Activated CD4-positive, alpha-beta T cell treated with anti-CD3 and anti-CD28 coated beads, Interleukin-2, amount 50 U/mL, for 4 hours (primary cell): ENCODE results near the gene RAB11FIP3.

Experiments
- DNase-seq, 2 experiments: peaks; one replicate each; pipeline ENCODE4 v3.0.0-alpha.2; 2020

RAB11FIP3 gene

DNA sequence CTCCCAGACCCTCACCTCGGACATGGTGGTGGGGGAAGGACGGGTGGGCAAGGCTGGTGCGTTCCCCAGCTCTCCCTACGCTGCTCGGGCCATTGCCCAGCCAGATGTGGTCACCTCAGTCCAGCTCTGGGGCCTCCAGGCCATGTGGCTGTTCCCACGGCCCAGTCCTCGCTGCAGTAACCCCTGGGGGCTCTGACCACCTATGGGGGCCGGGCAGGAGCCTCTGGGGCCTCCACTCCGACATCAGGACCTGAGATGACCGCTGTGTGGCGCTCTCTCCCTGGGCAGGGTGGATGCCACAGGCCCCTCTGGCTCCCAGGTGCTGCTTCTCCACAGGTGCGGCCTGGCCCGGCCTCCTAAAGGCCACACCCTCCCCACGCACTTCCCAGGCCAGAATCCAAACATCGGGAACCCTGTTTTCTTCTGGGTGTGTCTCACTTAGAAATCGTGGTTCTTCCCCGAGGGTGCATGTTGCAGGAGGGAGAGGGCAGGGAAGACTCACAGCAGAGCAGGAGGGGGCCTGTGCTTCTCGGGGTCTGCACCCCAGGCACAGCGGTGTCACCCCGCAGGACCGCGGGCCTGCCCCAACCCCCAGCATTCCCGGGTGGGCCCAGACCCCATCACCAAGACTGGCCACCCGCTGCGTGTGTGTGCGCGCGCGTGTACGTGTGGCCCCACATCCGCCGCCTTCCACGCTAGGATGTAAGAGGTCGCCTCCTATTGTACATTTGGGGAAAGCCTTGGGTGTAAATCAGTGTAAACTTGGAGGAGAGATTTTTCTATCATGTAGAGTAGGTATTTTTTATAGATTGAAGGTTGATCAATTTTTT is 96.1 kb downstream of the RAB11FIP3 start:
- DNase-seq: no peak

DNA sequence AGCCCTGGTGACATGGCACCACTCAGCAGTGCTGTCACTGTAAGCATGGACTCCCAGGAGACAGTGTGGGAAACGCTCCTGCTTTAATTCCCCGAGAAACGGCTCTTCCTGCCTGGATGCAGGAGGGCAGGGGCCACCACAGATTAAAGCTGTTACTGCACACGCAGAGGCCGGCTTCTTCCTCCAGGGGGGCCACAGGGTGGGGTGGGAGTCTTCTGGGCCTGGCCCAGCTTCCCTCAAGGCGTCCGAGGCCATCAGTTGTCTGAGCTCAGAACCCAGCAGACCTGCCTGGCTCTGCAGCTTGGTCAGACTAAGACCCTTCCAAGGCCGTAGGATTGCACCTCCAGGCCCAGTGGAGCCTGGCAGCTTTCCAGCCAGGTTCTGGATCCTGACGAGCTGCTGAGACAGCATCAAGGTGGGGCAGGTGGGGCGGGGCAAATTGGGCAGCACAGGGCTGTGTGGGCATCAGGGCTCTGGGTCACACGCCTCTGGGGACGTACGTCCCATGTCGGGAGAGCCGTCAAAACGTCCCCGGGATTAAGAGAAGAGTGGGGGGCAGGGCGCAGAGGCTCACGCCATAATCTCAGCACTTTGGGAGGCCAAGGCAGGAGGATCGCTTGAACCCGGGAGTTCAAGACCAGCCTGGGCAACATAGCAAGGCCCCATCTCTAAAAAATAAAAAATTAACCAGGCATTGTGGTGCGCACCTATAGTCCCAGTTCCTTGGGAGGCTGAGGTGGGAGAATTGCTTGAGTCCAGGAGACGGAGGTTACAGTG is 97.1 kb downstream of the RAB11FIP3 start:
- no peak for DNase-seq

DNA sequence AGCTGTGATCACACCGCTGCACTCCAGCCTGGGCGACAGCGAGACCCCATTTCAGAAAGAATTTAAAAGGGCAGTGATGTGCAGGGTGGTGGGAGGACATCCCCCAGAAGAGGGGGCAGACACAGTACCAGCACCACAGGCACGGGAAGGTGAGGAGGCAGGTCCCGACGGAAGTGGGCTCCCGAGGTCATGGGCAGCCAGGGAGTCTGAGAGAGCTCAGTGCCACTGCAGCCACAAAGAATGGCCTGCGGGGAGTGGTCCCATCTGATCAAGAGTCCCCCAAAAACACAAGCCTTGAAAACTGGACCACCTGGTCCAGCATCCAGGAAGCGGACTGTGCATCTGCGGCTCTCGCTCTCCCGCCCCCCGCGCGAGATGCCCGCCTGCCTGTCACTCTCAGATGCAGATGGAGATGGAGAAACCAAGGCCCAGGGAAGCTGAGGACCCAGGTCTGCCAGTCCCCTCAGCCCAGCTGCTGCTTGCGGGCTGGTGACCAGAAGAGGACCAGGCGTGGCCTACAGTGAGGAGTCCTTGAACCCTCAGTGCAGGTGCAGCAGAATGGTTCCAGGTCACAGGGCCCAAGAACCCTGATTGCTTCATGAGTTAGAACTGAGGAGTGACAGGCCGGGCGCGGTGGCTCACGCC is 97.8 kb downstream of the RAB11FIP3 start:
- DNase-seq: no peak

DNA sequence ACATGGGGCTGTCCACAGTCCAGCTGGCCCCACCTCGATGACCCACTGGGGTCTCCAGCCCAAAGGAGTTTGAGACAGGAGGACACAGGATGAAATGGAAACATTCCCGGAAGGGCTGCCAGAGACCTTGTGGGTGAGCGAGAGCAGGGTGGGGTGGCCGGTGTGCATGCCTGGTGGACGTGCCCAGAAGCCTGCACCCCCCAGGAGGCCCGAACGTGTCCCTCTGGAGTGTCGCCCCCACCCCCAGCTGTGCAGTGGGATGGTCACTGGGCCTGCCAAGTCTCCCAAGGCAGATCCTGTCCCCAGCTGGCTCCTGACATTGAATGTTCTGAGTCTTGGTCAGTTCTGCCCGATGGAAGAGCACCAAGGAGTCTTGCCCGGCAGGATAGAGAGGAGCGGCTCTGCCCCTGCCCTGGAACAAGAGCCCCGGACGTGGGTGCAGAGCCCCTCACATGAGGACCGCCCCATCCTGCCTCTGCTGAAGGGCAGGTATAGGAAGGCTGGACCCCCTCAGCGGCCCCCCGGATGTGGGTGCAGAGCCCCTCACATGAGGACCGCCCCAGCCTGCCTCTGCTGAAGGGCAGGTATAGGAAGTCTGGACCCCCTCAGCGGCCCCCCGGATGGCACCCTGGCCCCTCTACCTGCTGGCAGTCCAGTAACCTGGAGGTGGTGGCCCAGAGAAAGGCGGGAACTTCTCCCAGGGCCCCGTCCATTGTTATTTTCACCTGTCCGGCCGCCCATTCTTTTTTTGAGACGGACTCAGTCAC is 99.0 kb downstream of the RAB11FIP3 start:
- DNase-seq: no peak

DNA sequence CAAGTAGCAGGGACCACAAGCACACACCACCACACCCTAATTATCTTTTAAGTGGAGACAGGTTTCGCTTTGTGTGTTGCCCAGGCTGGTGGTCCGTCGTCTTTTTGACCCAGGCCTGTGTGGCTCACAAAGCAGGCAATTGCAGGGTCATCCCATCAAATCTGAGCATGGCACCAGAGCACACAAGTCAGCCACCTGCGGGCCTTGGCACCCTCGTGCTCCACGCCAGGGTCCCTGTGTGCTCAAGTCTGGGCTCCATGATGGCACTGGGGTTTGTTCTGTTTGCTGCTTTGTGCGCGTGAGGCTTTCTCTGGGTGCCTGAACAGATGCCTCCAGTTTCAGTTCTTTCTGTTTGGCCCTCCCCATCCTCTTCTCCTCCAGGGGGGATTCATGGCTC is 99.7 kb downstream of the RAB11FIP3 start:
- no peak for DNase-seq

DNA sequence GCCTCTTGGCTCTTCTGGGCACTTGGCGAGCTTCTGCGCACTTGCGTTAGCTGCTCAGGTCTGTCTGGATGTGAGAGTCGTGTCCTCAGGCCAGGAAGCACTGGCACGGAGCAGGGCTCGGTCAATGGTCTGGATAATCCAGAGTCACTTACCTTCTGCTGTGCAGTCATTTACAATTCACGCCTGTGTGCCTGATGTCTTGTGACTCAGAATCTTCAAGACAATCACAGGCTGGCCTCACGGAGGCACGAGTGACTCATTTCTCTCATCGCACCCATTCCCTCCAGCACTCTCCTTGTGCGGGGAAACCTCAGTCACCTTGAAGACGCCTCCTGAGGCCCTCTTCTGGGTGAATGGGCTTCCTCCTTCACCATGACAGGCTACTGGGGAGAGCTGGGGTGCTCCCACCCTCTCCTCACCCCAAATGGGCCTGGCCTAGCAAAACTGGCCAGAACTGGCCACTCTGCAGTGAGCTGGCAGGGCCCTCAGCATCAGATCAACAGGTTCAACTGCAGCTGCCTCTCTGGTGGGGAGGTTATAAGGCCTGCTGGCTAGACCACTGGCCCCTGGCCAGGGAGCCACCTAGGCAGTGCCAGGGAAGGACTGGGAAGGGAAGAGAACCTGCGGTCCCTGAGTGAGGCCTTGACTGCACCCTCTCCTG is 100.2 kb downstream of the RAB11FIP3 start:
- DNase-seq: peak; percentile 63 to 72

DNA sequence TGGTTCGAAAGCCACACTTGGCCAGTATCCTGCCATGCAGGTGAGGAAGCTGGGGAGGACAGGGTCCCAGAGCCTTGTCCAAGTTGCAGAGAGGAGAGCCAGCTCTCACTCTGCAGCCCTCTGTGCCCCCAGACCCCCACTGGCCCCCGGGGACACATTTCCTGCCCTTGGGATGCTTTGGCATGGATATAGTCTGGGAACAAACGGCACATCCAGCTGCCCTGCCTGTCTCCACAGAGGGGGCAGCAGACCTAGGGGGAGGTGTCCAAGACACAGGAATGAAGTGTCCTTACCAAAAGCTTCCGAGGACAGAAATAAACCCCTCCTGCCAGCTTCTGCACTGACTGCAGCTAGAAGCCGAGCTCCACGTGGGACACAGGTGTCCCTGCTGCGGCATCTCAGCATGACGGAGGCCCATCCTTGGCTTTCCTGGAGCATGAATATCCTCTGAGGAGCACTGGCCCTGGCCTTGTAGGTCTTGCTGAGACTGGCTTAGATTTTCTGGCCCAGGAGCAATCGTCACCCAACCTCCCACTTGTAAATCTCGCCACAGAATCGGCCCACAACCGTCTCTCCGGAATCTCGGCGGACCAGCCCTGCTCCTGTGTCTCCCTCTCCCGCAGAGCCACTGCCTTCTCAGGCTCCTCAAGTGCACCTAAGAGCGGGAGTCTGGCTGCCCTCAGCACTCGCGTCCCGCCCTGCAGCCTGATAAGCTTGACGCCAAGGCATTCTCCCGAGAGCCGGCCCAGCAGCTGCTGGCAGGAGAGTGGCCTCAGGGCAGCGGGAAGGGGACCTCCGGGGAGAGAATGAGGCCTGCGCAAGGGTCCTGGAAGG is 100.9 kb downstream of the RAB11FIP3 start:
- DNase-seq: peak in 1 of 2 experiments; percentile 13

DNA sequence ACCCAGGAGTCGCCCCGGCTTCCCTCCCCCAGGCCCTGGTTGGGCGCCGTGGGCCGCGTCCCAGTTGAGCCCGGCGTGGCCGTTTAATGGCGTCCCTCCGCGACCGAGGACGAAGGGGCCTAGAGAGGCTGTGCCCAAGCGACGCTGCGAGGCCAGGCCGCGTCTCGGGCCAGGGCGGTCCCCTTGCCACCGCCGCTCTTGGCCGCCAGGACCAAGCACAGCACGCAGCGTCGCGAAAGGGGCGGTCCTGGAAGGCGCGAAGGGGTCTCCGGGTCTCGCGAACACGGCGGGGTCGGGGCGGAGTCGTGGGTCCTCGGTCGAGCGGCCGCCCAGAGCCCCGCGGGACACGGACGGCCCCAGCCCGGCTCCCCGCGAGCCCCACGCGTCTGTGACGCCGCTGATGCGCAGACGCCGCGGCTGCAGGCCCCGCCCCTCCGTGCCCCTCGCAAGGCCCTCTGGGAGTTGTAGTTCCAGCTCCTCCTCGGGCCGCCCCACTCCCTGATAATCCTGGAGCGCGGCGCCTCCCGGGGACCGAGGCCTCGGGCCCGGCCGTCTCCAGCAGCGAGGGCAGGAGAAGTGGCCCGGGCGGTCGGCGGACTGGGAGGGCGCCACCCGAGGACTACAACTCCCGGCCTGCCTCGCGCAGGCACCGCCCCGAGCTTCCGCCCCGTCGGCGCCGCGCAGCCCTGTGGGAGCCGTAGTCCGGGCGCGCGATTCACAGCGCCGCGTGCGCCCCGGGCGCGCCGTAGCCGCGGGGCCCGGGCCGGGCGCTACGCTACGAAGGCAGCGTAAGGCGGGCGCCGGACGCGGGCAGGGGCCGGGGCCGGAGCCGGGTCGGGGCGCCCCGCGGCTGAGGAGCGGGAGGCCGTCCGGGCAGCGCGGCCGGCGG is 101.8 kb downstream of the RAB11FIP3 start, which contains the start of gene CAPN15:
Gene CAPN15 (plus strand): TSS at position 698 of the 889 bp plus-strand sequence. CDS start 19,127 bp downstream, outside the sequence.
- peak; percentile 76 to 80 for DNase-seq

DNA sequence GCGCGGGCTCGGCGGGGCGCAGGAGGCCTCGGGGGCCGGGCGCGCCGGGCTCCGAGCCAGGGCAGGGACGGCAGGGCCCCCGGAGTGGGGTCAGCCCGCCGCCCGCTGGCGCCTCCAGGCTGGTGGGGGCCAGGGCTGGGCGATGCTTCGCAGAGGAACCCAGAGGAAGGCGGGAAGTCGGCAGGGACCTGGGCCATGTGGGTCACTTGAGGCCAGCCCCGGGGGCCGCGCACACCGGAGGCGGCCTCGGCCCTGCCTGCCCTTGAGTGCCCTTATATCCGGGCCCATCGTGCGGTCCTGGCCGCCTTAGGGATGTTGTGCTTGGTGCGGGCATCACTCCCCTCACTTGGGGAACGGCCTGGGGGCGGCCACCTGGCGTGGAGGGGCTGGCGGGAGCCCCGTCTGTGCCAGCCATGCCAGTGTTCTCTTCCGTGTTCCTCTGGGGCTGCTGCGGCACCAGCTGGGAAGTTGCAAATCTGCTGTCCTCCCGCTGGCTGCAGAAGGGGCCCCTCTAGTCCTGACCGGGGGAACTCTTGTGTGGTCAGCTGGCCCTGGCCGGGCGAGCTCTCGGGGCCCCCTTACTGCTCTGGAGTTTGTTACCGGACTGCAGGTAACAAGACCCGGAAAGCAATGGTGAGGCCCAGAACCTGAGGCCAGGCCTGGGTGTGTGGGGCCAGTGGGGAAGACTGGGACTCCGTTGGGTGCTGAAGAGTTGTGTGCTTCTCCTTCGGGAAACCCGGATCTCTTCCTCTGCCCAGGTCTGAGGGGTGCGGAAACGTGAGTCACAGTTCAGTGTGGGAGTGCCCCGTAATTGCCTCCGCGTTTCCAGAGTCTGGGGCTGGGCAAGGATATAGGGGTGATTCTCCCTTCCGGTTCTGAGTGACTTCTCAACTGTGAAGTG is 102.9 kb downstream of the RAB11FIP3 start:
- peak in 1 of 2 experiments; percentile 26 for DNase-seq

DNA sequence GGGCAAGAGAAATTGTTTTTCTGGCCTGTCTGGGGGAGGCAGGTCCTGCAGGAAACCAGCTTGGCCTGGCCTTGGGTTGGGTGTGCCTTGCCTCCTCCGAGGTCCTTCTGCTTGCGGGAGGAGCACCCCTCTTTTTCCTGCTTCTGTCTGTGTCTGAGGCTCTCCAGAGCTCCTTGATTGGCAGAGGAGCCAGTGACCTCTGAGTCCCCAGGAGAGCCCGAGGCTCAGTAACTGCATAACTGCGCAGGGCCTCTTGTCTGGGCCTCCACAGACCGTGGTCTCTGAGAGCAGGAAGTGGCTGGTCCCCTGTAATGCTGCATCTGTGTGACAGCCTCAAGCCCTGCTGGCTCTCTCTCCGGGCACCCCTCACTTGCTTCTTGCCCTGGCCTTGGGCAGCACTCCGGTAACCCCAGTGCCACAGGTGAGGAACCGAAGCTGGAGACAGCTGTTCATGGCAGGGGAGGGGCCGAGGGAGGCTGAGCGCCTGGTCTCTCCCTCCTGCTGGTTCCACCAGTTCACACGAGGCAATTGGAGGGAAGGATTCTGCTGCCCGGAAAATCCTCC is 103.6 kb downstream of the RAB11FIP3 start:
- no peak for DNase-seq

DNA sequence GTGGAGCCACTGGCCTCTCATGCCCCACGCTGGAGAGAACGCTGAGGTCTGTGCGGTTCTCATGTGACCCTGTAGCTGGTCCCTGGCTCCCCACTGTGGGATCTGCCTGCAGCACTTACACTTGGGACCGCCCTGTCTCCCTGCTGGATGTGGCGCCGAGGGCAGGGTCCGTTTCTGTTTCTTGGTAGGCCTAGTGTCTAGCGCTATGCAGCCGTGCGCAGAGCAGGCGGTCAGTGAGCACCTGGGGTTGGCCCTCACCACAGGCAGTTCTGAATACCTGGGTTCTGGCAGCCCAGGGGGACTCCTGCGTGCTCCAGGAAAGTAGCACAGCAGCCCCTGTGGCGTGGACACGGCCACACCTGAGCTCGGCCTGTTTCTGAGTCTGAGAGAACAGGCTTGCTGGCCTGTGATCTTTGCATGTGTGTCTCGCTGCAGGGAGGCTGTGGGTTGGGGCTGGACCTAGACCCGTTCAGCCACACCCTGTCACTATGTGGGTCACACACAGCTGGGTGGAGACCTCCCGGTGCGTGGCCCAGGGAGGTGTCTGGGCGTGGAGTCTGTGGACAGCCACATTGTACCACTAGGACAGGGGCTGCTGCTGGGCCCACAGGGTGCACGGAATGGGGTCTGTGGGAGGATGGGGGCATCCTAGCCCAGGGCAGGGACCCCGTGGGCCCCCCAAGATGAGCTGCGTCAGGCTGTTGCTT is 104.8 kb downstream of the RAB11FIP3 start:
- no peak for DNase-seq

DNA sequence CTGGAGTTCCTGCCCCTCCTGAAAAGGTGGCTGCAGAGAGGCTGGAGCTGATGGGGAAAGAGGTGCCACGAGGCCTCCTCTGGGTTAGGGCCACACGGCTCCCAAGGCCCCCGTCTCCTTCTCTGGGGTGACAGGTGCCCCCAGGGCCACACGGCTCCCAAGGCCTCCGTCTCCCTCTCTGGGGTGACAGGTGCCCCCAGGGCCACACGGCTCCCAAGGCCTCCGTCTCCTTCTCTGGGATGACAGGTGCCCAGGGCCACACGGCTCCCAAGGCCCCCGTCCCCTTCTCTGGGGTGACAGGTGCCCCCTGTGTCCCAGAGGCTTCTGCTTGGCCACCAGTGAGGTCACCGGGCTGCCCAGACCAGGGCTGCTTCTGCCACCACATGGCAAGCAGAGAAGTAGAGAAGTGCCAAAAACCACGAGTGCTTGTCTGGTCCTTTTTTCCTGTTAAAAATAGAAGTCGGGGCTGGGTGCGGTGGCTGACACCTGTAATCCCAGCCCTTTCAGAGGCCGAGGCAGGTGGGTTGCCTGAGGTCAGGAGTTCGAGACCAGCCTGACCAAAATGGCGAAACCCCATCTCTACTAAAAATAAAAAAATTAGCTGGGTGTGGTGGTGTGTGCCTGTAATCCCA is 106.2 kb downstream of the RAB11FIP3 start:
- no peak for DNase-seq

DNA sequence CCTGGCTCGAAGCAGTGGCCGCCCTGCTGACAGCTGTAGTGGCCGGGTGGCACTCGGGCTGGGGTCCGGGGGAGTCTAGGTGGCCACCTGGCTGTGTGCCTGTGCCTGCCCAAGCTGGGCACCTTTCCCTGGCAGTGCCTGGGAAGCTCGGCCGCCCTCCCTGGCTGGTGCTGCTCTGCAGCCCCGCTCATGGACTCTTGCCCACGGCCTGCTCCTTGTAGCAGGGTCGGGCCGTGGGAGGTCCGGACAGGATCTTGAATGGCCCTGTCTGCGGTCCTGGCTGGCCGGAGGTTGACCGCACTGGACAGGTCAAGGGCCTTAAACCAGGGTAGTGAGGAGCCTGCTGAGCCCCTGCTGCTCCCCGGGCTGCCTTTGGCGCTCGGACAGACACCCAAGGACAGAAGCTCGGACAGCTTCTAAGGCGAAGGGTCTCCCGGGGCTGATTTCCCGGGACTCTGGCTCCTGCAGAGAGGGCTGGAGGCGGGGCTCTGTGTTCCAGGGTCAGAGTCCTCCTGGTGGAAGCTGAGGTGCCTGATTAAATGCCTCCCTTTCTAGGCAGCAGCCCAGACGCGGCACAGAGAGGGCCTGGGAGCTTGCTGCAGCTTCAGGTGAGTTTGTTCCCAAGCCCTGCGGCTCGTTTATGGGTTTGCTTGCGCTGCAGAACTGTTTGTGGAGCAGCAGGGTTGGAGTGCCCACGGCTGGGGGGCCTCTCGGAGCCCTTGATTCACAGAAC is 108.1 kb downstream of the RAB11FIP3 start:
- DNase-seq: no peak

DNA sequence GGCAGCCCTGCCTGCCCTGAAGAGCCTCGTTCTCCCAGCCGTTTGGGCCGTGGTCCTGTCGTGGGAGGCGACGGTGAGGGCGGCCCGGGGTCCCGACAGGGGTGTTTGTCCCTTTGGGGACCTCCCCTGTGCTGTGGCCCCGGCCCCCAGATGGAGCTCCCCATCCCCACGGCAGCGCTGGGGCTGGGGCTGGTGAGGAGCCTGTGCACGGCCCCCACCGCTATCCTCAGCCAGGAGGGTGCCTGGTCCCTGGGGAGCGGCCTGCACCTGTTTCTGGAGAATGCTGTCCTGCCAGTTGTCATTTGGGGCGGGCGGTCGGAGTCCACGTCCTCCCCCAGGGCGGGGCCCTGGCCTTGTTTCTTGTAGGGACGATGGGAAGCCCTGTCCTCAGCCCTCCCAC is 108.7 kb downstream of the RAB11FIP3 start:
- DNase-seq: no peak

DNA sequence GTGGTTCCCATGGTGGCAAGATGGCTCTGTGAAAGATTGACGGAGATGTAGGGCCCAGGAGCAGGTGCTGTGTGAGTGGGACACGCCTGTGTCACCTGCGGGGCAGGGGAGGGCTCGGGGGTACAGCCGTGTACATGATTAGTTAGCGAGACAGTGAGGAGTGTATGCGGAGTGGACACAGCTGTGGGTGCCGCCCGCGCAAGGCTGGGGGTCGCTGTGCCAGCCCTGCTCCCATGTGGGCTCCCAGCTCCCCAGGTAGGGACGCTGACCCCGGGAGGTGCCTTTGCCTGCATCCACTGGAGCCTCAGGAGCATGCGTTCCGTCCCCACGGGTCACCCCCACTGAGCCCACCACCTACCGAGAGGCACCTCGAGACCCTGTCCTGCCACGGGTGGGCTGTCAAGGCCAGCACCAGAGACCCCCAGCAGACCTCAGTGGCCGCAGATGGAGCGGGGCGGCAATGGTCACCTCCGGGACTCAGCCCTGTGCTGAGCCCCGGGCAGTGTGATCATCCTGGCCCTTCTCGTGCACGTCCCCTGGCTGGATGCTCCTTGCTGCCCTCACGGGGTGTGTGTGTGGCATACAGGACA is 109.5 kb downstream of the RAB11FIP3 start:
- no peak for DNase-seq
